Stimulated activated CD4-positive, alpha-beta T cell treated with anti-CD3 and anti-CD28 coated beads, Interleukin-2, amount 100 ng/mL, for 48 hours (primary cell): ENCODE data around the gene IL3.

Experiments used
- DNase-seq, 2 donors: peaks; one replicate each; pipeline ENCODE4 v3.0.0-alpha.2; 2020

IL3 gene, protein sequence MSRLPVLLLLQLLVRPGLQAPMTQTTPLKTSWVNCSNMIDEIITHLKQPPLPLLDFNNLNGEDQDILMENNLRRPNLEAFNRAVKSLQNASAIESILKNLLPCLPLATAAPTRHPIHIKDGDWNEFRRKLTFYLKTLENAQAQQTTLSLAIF

GRCh38 chr5:132060501-132061161 lies at the start of gene IL3:
Gene IL3 (plus strand): TSS chr5:132060655. CDS start chr5:132060707, 52 bp downstream.
- no peak for DNase-seq

DNA sequence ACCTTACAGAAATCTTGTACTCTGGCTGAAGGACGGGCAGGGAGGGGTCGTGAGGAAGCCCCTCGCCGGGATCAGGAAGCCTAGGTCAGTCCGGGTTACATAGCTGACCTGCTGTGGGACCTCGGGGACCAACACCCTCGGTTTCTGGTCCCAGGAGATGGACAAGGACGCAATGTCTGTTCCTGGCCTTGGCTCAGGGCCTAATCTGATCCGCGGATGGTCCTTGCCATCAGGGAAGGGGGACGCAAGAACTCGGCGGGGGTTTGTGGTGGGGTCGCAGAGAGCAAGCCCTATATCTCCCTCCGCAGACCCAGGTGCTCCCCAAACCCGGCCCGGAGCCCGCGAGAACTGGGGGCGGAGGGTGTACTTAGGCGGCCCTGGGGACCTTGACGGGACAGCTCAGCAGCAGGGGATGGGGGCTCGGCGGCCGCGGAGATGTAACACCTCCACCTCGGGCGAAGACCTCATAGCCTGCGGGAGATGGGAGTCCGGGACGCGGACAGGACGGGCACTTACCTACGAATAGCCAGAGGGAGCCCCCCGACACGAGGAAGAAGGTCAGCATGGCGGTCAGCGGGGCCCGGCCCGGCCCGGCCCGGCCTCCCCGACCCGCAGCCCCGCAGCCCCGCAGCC lies 49.4 kb upstream of the IL3 start:
- no peak for DNase-seq

- DNase-seq = no peak
These were observed 48.7 kb upstream of the IL3 start, which contains the start of gene ACSL6 for GRCh38 chr5:132011622-132012343. Gene ACSL6 (minus strand): TSS chr5:132011658. CDS start chr5:132011553, 105 bp downstream.

GRCh38 chr5:132012371-132013005 lies 48.0 kb upstream of the IL3 start:
- DNase-seq = no peak

GRCh38 chr5:132013006-132013689 lies 47.3 kb upstream of the IL3 start:
- DNase-seq = no peak

DNA sequence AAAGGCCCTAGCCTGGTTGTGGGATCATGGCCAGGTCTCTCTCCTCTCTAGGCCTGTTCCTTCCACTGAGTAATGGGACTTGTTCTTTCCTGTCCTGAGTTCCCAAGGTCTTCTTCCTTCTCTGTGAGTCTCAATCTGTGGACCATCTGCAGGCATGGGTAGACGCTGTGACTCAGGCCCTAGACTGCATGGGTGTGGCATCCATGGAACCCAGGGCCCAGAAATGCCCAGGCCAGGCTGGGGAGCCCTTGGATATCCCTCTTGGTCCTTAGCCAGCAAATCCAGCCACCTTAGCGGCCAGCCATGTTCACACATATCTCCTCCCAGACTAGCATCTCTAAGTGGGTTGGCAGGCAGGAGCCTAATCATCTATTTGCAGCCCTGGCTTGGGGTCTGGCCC lies 46.7 kb upstream of the IL3 start:
- no peak for DNase-seq

GRCh38 chr5:132016721-132017250 lies 43.7 kb upstream of the IL3 start:
- no peak for DNase-seq

DNA sequence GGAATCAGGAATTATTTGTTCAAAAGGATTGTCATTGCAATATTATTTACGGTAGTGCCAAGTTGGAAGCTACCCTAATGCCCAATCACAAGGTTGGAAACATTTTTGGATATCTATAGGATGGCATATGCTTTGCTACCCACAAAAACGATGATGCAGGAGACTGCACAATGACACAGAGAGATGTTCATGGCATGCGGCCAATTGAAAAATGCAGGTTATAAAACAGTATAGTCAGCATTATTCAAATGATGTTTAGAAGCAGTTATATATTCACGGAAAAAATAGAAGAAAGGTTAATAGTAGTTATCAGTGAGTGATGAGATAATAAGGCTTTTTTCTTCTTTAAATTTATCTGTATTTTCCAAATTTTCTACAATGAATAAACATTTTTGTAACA lies 43.1 kb upstream of the IL3 start:
- DNase-seq = no peak

GRCh38 chr5:132017738-132018625 lies 42.5 kb upstream of the IL3 start:
- DNase-seq = no peak

DNA sequence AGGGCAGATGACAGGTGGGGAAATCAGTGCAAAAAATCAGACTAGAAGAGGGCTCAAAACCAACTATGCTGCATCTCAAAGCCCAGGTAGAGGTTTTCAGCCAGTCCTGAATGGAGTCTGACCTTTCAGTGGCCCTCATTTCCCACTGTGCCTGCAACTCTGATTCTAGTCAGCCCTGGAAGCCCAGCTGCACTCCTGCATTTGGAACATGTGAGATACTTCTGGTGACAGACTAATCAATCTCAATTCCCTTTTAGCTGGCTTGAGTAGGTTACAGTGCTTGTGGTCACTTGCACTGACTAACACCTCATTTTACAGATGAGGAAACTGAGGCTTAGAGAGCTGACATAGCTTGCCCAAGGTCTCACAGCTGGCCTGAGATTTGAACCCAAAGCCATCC lies 41.1 kb upstream of the IL3 start:
- no peak for DNase-seq

DNA sequence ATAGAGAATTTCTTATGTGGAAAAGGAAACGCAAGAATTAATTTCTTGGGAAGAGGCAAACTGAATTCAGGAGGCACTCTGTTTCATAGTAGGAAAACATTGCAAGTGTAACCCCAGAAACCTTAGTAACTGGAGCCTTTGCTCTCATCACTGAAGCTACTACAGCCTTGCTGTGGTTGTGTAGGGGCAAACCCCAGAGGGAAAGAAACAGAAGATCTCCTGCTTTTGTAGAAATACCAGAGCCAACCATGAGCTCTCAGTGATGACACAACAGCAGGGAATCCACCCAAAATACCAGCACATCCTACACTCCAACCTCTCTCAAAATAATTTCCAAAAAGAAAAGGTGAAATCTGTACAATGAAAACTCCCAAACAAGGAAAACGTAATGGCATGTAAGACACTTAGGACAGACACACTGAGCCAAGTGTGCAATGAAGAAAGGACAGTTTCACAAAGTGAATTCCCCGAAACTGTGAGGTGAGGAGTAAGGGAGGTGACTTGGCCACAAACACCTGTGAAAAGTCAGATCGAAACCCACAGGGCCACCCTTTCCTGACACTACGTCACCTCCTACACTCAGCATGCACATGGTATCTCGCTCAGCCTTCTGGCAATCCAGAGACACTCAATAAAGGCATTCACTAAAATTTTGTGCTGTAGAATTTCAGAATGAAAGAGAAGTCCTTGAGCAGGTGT lies 40.4 kb upstream of the IL3 start:
- peak; percentile 59 to 60 for DNase-seq

DNA sequence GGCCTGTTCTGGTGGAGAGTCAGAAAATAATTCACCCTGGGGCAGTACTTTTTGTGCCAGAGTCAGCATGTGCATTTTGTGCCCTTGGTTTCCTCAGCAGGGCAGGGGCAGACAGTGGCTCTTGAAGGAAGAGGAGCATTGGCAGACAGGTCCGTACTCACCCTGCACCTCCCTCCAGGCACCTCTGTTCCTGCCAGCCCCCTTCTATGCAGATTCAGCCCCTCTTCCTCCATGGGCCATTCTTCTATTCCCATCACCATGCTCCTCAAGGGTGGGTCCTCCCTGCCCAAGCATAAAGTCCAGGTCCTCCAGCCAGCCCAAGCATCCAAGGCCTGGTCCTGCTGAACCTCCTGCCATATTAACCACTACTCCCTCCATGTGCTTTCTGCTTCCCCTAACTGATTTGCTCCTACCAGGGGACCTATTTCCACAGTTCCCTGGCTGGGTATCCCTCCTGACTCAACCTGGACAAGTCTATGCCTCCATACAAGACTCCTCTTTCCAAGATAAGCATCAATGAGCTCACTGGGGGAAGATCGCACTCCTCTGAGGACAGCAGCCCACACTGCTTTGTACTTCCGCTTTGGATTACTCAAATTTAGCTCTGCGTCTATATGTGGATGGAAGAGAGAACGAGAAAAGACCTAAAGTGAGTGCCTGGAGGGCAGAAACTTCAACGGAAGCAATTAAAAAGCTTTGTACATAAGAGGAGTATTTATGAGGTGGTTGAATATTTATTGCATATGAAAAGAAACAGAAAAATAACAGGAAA lies 39.7 kb upstream of the IL3 start:
- no peak for DNase-seq

- DNase-seq = no peak
These were observed 38.8 kb upstream of the IL3 start for GRCh38 chr5:132021654-132022053.

- peak in 1 of 2 donors; percentile 36 for DNase-seq
These were observed 37.7 kb upstream of the IL3 start for GRCh38 chr5:132022737-132023136.

GRCh38 chr5:132023258-132024116 lies 37.0 kb upstream of the IL3 start:
- no peak for DNase-seq

- no peak for DNase-seq
These were observed 36.4 kb upstream of the IL3 start for GRCh38 chr5:132024117-132024435.

- no peak for DNase-seq
These were observed 35.6 kb upstream of the IL3 start for GRCh38 chr5:132024789-132025402.

- DNase-seq = no peak
These were observed 35.0 kb upstream of the IL3 start for GRCh38 chr5:132025403-132025971.
